Stimulated activated CD4-positive, alpha-beta T cell treated with anti-CD3 and anti-CD28 coated beads, Interleukin-12 subunit alpha, Interleukin-12 subunit beta, amount 100 ng/mL, for 48 hours (primary cell): Measurements from ENCODE around the gene PRPSAP2.
"Not testable (repeated sequence)": the region's sequence is repeated elsewhere in the genome, so short reads cannot be mapped to it uniquely, and the experiment has no call there.

Experiments
- DNase-seq, 3 donors: peaks; one replicate each; pipeline ENCODE4 v3.0.0-alpha.2; 2020; ENCODE audit warnings: low read depth in 2 of 3, low spot score in 1 of 3

Gene PRPSAP2

DNA sequence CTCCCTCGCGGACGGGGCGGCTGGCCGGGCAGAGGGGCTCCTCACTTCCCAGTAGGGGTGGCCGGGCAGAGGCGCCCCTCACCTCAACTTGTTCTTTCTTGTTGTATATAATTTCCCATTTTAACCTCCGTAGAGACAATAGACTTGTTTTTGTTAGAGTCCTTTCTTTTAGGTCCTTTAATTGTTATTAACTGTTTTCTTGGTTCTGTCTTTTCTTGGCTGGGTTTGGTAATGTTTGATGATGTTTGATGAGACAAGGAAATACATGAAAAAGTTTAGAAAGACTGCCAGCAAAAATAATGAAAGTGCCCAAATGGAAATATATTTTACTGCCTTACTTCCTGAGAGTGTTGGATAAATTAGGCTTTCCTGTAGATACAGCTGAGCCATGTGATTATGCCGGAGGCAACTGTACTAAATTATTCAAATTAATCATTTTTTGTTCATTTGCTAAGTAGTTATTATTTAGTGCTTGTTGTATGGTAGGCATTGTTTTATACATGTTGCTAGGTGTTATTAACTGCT, 30.9 kb downstream of the PRPSAP2 start:
- DNase-seq: no peak

DNA sequence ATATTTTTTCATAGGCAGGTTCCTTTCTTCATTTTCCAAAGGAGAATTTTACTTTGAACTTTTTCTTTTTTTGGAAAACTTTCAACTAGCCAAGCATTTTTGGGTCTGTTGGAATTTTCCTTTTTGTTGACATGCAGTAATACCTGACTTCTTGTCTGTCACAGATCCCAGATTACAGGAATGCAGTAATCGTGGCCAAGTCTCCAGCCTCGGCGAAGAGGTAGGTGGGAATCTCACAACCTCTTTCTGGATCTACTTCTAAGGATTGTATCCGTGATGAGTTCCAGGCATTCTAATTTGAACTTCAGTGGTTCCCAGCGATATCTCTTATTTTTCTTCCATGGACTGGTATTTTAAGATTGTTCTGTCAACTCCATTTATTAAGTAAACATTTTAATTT, 31.7 kb downstream of the PRPSAP2 start:
- DNase-seq: no peak

DNA sequence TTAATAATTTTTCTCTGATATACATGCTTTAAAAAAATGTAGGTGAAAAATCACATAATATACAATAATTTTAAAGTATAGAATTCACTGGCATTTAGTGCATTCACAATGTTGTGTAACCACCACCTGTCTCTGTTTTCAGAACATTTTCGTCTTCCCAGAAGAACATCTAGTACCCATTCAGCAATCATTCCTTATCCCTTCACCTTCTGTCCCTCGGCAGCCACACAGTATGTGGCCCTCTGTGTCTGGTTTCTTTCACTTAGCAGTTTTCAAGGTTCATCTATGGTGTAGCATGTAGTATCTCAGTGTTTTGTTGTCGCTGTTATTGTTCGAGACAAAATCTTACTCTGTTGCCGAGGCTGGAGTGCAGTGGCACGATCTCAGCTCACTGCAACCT, 33.6 kb downstream of the PRPSAP2 start:
- no peak for DNase-seq

DNA sequence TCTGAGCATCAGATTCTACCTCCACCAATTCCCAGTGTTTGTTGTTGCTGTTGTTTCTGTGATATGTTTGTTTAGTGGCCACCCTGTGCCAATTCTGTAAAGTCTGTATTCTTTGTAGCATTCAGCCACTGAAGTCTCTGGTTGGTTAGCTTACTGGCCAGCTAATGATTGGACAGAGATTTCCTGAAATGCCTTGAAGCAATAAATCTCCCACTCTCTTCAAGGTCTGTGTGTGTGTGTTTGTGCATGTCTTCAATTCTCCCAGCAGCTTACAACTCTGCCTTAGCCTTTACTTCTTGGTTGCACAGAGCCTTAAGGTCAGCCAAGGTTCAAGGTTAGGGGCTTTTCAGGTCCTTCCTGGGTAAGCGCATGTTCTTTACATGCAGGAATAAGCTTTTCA, 38.2 kb downstream of the PRPSAP2 start:
- no peak for DNase-seq

DNA sequence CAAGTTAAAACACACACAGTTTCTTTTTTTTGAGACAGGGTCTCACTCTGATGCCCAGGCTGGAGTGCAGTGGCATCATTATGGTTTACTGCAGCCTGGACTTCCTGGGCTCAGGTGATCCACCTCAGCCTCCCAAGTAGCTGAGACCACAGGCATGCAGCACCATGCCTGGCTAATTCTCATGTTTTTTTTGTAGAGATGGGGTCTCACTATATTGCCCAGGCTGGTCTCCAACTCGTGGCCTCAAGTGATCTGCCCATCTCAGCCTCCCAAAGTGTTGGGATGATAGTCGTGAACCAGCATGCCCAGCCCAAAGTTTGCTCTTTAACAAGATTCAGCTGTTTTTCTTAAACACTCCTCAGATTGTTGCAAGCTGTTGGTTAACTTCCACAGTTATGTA, 39.0 kb downstream of the PRPSAP2 start:
- DNase-seq: no peak

DNA sequence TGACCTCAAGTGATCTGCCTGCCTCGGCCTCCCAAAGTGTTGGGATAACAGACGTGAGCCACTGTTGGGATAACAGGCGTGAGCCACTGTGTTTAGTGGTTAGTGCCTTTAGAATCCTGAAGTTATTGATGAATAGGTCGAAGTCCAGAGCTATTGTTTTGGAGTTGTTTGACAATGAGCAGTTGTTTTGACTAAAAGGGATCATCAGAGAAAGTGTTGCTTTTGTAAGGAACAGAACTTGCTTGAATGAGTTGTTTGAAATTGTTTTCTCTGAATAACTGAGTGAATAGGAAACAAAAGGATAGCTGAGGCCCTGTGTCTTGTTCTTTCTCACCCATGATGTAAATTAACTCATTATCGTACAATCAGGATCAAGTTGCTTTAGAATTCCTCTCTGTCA, 46.6 kb downstream of the PRPSAP2 start:
- no peak for DNase-seq

DNA sequence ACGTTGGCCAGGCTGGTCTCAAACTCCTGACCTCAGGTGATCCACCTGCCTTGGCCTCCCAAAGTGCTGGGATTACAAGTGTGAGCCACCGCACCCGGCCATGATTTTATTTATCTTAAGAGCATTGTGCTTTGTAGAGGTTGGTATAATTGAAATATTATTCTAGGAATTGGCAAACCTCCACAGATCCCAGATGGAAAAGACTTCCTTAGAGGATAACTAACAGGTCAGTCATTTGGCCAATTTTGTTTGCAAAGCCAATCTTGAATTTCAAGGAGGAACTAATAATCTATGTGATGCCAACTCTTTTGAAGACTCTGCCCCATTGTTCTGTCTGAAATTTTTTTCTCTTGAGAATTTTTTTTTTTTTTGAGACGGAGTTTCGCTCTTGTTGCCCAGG, 47.3 kb downstream of the PRPSAP2 start:
- no peak for DNase-seq

DNA sequence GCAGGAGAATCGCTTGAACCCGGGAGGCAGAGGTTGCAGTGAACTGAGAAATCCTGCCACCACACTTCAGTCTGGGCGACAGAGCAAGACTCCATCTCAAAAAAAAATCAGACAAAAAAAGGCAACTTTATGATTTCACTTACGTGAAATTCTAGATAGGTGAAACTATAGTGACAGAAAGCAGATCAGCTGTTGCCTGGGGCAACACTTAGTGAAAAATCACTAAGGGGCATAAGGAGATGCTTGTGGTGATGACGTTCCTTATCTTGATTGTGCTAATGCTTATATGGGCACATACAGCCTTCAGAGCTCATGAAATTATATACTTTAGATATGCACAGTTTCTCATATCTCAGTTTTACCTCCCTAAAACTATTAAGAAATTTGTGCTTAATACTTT, 52.4 kb downstream of the PRPSAP2 start:
- DNase-seq: no peak

DNA sequence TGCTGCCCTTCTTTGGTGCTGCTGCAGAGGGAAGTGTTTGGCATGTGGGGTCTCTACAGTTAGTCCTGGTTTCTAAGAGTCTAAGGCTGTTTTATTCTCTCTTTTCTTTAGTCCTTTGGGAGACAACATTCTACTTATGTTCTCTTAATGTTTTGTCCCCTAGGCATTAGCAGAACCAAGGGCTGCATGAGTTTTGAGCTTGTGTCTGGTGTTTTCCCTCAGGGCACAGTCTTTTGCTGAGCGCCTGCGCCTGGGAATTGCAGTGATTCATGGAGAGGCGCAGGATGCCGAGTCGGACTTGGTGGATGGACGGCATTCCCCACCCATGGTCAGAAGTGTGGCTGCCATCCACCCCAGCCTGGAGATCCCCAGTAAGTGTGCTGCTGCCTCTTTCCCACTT, 53.0 kb downstream of the PRPSAP2 start:
- DNase-seq: no peak

DNA sequence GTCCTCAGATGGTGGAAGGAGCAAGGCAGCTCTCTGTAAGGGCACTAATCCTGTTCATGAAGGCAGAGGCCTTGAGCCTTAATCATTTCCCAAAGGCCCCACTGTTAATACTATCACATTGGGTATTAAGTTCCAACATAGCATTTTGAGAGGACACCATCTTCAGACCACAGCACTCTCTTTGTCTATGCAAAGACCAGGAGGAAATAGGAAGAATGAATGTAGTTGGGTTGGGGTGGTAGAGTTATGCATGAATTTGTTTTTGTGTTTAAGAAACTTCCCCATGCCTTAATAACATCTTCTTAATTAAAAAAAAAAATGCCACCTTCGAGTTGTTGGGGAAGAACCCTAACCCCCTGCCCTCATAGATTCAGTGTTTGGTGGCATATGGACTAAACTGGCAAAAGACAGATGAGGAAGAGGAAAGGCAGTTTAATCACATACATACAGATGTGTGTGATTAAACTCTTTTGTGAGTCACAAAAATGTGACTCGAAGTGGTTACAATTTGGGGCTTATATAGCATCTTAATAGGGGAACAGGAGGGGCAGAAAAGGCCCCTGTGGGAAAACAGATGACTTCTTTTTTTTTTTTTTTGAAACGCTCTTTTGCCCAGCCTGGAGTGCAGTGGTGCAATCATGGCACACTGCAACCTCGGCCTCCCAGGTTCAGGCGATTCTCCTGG, 59.0 kb downstream of the PRPSAP2 start:
- no peak for DNase-seq

DNA sequence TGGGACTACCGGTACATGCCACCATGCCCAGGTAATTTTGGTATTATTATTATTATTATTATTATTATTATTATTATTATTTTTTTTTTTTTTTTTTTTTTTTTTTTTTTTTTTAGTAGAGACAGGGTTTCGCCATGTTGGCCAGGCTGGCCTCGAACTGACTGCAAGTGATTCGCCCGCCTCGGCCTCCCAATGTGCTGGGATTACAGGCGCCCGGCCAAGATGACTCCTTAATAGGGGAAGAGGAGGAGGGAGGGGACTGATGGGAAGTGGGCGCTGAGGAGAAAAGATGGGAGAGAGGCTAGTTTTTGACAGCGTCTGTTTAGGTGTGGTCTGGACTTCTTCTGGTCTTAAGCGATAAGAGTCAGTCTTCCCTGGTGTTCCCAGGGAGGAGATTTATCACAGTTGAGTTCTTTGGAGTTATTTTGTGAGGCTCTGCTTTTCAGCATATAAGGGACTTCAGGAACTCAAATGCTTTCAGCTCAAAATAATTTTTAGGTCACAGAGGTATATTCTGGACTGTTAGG, 59.6 kb downstream of the PRPSAP2 start:
- DNase-seq: no peak

DNA sequence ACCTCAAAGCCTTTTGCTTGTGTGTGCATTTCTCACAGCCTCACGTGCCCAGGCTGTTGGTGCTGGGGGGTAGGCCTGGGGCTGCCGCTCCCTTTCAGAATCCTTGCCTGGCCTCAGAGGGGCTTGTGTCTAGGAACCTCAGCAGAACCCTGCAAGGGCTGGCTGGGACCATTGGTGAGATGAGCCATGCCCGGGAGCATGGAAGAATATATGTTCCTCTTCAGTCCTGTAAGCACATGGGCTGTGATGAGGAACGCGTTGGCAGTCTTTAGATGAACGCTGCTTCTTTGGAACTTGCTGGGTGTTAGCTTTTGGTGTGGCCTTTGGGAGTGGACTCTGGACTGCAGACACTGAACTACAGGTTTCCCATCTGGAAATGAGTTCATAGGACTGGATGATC, 62.0 kb downstream of the PRPSAP2 start:
- no peak for DNase-seq

DNA sequence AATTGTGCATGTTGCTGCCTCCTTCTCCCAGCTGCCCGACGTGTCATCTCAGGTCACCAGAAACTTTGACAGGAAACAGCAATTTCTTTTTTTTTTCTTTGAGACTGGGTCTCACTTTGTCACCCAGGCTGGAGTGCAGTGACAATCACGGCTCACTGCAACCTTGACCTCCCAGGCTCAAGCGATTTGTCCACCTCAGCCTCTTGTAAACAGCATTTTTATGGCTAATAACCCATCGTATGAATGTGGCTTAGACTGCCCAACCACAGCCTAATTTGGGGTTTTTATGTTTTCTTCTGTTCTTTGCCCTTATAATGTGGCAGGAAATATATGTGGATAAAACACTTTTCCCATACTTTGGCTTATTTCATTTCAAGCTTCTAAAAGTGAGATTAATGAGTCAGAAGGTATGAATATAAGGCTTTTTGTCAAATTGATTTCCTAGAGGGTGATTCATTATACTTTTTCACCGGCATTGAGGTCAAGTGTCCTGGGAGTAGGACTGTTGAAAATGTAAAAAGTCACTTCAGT, 63.0 kb downstream of the PRPSAP2 start:
- DNase-seq: no peak

DNA sequence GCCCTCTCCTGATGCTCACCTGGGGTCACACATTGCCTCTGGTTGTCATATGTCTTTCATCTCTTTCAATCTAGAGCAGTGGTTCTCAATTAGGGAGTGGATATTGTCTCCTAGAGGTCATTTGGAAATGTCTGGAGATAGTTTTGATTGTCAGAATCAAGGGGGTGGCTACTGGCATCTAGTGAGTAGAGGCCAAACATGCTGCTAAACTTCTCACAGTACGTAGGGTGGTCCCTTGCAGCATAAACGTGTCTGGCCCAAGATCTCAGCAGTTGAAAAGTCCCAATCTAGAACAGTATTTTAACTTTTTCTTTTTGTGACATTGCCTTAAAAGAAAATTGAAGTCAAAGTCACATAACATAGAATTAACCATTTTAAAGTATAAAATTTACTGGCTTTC, 63.6 kb downstream of the PRPSAP2 start:
- DNase-seq: no peak

DNA sequence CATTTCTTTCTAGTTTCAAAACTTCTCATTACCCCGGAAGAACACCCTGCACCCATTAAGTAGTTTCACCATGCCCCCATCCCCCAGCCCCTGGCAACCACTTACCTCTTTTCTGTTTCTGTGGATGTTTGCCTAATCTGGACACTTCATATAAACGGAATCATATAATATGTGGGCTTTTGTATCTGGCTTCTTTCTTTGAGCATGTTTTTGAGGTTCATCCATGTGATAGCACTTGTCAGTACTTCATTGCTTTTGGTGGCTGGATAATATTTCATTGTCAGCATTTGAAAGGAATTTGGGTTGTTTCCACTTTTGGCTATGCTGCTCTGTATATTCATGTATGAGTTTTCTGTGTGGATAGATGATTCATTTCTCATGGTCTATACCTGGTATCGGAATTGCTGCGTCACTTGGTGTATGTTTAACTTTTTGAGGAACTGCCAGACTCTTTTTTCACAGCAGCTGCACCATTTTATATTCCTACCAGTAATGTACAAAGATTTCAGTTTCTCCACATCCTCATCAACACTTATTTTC, 64.1 kb downstream of the PRPSAP2 start:
- peak in 1 of 3 donors; percentile 23 for DNase-seq

DNA sequence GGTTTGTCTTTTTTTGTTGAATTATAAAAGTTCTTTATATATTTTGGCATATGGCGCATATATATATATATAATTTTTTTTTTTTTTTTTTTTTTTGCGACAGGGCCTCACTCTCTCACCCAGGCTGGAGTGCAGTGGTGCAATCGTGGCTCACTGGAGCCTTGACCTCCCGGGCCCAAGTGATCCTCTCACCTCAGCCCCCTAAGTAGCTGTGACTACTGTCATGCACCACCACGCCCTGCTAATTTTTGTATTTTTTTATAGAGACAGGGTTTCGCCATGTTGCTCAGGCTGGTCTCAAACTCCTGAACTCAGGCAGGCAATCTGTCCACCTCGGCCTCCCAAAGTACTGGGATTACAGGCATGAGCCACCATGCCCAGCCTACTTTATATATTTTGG, 64.7 kb downstream of the PRPSAP2 start:
- DNase-seq: not testable (repeated sequence)

DNA sequence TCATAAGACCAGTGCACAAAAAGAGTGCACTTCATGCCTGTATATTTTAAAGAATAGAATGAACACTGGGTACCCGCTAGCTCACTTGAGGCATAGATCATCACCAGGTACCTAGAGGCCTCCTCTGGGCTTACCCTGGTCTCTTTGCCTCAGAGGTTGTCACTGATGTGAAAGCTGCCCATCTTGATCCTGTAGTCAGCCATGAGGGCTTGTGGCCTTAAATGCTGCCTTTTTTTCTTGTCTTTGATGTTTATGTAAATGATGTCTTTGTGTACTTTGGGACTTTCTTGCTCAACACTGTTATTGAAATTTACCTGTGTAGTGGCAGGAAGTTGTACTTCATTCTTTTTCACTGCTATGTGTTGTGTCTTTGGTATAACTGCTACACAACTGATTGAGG, 67.3 kb downstream of the PRPSAP2 start:
- DNase-seq: no peak

DNA sequence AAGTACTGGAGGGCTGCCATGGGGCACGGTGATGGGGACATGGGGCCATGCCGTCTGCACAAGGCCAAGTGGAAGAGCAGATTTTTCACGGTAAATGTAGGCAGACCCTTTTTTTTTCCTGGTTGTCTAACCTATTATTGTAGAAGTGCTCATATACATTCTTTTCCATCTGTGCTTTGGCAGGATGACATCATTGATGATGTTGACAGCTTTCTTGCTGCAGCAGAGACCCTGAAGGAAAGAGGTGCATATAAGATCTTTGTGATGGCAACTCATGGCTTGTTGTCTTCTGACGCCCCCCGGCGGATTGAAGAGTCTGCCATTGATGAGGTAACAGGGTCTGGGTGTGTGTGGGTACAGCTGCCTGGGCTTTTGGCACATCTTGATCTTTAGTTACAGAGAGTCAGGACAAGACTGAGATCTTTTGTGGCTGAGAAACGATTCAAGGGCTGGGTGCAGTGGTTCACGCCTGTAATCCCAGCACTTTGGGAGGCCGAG, 70.7 kb downstream of the PRPSAP2 start:
- DNase-seq: no peak

DNA sequence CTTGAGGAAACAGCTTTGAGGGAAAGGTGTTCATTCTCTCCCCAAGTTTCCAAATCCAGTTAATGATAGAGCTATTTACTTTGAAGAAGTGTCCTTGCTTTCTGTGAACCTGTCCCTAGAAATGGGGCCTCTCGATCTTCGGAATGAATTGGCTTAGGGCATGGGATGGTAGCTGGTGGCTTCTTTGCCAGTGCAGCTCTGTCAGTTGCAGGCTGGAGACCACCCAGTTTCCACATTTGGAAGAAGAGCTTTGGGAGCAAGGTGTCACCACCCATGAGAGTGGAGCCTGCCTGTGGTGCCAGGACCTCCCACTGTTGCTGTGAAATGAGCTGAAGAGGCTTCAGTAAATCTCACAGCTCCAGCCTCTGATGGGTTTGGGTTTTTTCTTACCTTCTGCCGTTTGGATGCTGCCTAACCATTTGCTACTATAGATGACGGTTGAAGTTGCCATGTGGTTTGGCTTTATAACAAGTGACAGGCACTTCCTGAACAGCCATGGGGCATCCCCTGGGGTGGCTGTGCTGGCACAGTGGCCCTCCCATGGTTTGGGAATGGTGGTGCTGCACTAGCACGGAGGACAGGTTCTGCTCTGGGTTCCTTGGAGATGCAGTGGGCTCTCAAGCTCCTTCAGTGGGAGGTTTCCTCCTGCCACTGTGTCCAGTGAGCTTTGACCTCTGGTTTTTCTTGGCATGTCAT, 74.6 kb downstream of the PRPSAP2 start:
- DNase-seq: no peak

DNA sequence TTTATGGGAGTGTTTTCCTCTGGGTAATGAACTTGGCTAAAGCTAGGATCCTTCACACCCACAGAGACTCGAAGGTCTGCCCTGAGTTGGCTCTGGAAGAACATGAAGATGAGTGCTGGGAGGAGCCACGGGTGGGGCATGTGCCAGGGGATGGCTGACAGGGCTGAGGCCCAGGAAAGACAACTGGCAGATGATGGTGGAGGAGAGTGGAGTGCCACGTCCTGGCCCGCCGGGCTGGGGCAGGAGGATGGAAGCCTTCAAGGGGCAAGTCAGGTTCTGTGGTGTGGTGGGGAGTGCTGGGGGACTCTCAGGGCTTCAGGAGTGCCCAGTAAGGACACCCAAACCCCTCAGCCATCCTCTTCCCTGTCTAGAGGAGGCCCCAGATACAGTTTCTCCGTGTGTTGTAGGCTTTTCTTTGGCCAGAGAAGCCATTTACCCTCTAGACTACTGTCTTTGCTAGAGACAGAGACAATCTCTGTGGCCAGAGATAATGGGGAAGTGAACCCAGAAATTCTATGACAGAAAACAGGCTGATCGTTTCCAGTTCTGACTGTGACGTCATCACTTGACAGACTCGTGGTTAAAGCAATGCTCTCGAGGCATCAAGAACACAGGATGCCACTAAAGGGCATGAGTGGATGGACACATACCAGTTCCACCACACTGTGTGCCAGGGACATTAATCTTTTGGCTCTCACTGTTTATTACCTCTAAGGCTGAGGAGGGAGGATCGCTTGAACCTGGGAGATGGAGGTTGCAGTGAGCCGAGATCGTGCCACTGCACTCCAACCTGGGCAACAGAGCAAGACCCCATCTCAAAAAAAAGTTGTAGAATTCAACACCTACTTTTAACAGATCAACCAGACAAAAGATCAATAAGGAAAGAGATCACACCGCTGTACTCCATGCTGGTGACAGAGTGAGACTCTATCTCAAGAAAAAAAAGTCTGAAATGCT, 75.4 kb downstream of the PRPSAP2 start:
- no peak for DNase-seq
